SK-N-MC (cell line): Measurements from ENCODE around the gene IFIT5.
A peak's percentile ranks its signal among the peaks of the same experiment; 100 is the strongest.

ENCODE experiments used
- DNase-seq: peaks from one replicate; pipeline ENCODE4 v3.0.0-alpha.2; 2011; ENCODE audit warnings: low read depth, low spot score
- H3K27ac ChIP-seq: fragments of 200-600 bp; sonication (generic); 2 replicates; pipeline ENCODE4 v1.5.1; 2016; ENCODE audit warnings: mixed run types
- H3K36me3 ChIP-seq: fragments of 200-600 bp; sonication (generic); 2 replicates; pipeline ENCODE4 v1.6.1; 2017; ENCODE audit warnings: antibody characterized with exemption, low read length, mixed read lengths; ENCODE audit not compliant: insufficient read depth
- H3K4me3 ChIP-seq: fragments of 200-600 bp; sonication (generic); 2 replicates; pipeline ENCODE4 v1.5.1; 2016
- H3K9ac ChIP-seq: fragments of 200-600 bp; sonication (generic); 2 replicates; pipeline ENCODE4 v1.8.0; 2017; ENCODE audit warnings: mixed run types, mixed read lengths; ENCODE audit not compliant: insufficient read length
- H3K9me3 ChIP-seq: fragments of 200-600 bp; sonication (generic); 2 replicates; pipeline ENCODE4 v1.6.1; 2017; ENCODE audit warnings: low read depth, mild to moderate bottlenecking, antibody characterized with exemption, low read length, moderate library complexity, mixed read lengths
- EZH2 ChIP-seq: fragments of 200-600 bp; sonication (generic); IDR thresholded peaks from one replicate; pipeline ENCODE4 v1.6.1; 2017; ENCODE audit warnings: antibody characterized with exemption
- FOXP2 ChIP-seq: optimal IDR thresholded peaks from 2 replicates; pipeline ENCODE3; 2011; ENCODE audit warnings: mild to moderate bottlenecking, moderate library complexity; ENCODE audit not compliant: insufficient read depth; ENCODE audit errors: extremely low read length, control extremely low read depth
- POLR2AphosphoS5 ChIP-seq: IDR thresholded peaks from 2 replicates; pipeline ENCODE4 v1.6.1; 2012; ENCODE audit warnings: mild to moderate bottlenecking, low read depth, low read length, borderline replicate concordance

The IFIT5 gene, protein sequence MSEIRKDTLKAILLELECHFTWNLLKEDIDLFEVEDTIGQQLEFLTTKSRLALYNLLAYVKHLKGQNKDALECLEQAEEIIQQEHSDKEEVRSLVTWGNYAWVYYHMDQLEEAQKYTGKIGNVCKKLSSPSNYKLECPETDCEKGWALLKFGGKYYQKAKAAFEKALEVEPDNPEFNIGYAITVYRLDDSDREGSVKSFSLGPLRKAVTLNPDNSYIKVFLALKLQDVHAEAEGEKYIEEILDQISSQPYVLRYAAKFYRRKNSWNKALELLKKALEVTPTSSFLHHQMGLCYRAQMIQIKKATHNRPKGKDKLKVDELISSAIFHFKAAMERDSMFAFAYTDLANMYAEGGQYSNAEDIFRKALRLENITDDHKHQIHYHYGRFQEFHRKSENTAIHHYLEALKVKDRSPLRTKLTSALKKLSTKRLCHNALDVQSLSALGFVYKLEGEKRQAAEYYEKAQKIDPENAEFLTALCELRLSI

GRCh38 chr10:89414146-89414878, at the start of gene IFIT5:
Gene IFIT5 (plus strand): TSS chr10:89414568. CDS start chr10:89414799, 231 bp downstream.
- H3K9ac ChIP-seq = peak within 1 kb of the TSS; percentile 72
- no peak within 1 kb of the TSS for H3K27ac ChIP-seq
- H3K4me3 ChIP-seq = peak within 1 kb of the TSS; percentile 83
- no peak for DNase-seq
- H3K9me3 ChIP-seq = no peaks in the 10 kb centered on the region
- H3K36me3 ChIP-seq = no peaks in the 10 kb centered on the region
- TF ChIP-seq POLR2AphosphoS5 = no peak
- TF ChIP-seq EZH2 = no peak
- no peak for TF ChIP-seq FOXP2

DNA sequence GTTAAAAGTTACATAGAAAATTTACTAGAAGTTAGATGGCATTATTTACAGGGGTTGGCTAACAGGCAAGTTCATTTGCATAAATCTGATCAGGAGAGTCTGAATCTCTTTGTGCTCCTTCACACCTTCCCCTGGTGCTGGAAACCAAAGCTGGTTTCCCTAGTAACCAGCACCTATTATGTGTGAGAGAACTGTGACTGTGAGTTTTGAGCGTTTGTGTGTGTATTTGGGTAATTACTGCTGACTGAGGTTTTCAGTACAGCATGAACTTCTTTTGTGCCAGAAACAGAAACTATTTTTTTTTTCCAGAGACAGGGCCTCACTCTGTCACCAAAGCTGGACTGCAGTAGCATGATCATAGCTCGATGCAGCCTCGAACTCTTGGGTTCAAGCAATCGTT, 46.8 kb upstream of the IFIT5 start:
- Histone ChIP-seq H3K4me3 (no peak overlapping the region), H3K9me3 (no peaks in the 10 kb centered on the region), H3K36me3 (no peaks in the 10 kb centered on the region), H3K9ac (no peak overlapping the region), H3K27ac (no peak overlapping the region)
- no peak for DNase-seq
- TF ChIP-seq POLR2AphosphoS5 = no peak
- TF ChIP-seq FOXP2 = no peak
- TF ChIP-seq EZH2 = no peak

DNA sequence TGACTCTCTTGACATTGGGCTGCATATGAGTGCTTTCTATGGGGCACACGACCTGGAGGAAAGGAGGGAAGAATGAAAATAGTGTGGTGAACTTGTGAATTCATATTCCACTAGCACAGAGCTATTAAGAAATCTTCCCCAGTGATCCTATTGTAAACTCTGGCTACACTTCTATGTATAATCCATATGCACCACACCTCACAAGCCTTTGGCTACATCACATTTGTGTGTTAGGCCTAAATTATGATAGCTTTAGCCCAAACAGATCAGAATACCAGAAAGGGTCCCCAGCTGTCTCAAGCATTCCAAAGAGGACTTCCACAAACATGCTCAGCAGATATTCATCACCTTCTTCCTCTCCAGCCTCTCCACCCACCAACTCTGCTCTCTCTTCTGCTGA, 46.2 kb upstream of the IFIT5 start:
- no peak for DNase-seq
- Histone ChIP-seq H3K36me3 (no peaks in the 10 kb centered on the region), H3K4me3 (no peak overlapping the region), H3K9me3 (no peaks in the 10 kb centered on the region), H3K9ac (no peak overlapping the region), H3K27ac (no peak overlapping the region)
- TF ChIP-seq POLR2AphosphoS5 (no peak), FOXP2 (no peak), EZH2 (no peak)

DNA sequence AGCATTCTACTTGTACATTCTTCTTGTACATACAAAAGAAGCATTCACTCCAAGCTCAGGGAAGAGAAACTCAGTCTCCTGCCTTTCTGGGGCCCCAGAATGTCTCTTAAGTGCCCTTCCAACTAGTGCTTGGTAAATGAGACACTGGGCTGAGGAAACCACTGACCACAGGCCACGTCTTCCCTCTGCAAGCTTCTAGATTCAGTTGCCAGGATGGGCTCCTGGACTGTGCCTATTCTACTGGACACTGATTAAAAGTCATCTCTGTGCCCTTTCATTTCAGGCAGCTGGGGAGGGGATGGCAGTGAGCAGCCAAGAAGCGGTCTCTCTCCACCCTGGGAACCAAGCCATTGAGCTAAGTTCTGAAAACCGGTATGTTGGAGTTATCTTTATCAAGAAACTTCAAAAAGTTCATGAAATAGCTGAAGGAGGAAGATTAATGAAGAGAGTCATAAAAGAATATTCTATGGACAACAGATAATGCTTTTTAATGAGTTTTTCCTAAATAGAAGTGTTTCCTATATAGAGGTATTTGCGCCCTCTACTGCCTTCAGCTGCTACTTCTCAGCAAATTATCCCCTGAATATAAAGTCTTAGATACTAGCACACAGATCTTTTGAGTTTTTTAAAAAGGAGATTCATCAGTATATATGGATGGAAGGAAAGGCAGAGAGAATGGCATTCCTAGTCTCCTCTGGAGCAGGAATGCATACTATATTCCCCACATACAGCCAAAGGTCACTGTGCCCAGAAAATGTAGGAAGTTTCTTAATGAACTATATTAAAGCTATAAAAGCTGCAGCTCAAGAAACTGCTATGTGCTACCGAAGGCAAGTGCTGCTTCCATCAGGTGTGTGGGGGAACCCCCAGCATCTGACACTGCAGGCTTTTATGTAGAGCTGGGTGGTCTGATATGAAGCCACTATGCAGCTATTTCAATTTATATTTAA, 44.9 kb upstream of the IFIT5 start:
- no peak for DNase-seq

DNA sequence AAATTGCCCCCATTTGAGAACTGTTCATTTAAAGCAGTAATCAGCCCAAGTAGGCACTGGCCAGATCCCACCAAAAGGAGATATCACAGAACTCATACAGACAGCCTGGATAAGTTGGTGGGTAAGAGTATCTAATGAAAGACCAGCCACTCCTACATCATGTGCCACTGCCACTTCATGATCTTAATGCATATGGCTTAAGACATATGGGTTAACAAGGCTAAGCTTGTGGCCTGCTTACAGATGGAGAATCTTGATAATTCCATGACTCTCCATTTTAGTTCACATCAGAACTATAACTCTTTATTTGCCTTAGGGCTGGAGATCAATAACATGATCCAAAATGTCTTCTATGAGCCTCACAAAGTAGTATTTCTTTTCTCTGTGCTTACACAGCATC, 43.3 kb upstream of the IFIT5 start:
- Histone ChIP-seq H3K27ac (no peak overlapping the region), H3K4me3 (no peak overlapping the region), H3K9ac (no peak overlapping the region), H3K9me3 (no peaks in the 10 kb centered on the region), H3K36me3 (no peaks in the 10 kb centered on the region)
- TF ChIP-seq POLR2AphosphoS5 = no peak
- no peak for TF ChIP-seq FOXP2
- TF ChIP-seq EZH2 = no peak
- DNase-seq = no peak

More for the DNA sequence above, 44.9 kb upstream of the IFIT5 start:
- no peaks in the 10 kb centered on the region for H3K9me3 ChIP-seq
- no peak overlapping the region for H3K9ac ChIP-seq
- H3K27ac ChIP-seq = no peak overlapping the region
- H3K36me3 ChIP-seq = no peaks in the 10 kb centered on the region
- TF ChIP-seq FOXP2 (no peak), EZH2 (no peak), POLR2AphosphoS5 (no peak)
- H3K4me3 ChIP-seq = no peak overlapping the region

DNA sequence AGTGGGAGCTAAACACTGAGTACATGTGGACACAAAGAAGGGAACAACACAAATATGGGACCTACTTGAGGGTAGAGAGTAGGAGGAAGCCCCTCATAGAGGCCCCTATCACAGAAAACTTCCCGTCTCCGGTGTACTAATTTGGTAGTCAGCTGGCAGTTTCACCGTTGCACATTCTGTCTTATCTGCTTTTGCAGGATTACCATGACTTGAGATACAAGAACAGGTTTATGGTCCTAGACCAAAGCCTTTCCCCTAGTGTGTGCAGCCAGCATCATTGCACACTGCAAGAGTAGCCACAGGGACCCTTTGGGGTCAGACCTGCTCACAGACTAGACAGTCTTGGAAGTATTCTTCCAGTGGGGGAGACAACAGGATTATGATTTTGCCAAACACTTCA, 42.4 kb upstream of the IFIT5 start:
- Histone ChIP-seq H3K9ac (no peak overlapping the region), H3K4me3 (no peak overlapping the region), H3K27ac (no peak overlapping the region), H3K36me3 (no peaks in the 10 kb centered on the region), H3K9me3 (no peaks in the 10 kb centered on the region)
- TF ChIP-seq FOXP2 (no peak), EZH2 (no peak), POLR2AphosphoS5 (no peak)
- DNase-seq = no peak

DNA sequence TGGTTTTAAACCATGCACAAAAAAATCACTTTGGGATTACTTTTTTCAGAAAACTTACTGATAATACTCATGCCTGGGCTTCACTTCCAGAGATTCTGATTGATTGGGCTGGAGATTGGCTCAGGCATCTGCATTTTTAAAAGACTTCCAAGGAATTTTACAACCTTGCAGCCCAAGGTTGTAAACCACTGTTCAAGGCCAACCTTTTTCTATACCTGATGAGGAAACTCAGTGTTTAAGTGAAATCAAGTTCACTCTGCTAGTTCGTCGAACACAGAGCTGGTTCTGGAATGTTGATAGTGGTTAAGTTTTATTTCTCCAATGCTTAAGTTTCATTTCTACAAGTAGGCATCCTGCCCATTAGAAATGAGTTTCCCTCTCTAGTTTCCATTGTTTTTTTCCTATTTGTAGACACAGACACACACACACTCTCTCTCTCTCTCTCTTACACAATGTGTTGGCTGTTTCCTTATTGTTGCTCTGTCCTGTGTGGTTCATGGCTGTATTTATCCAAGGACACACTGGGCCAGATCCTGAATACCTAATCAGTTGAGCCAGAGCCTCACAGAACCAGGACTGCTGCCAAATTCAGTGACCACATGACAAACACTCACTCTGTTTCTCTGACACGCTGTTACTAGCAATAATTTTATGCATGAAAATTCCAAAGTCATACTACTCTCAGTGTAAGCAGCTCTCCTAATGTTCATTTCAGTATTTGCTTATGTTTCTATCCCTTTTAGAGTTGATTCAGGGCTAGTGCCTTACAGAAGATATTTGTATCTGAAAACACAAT, 40.3 kb upstream of the IFIT5 start:
- no peak for DNase-seq
- Histone ChIP-seq H3K36me3 (no peaks in the 10 kb centered on the region), H3K27ac (no peak overlapping the region), H3K4me3 (no peak overlapping the region), H3K9ac (no peak overlapping the region), H3K9me3 (no peaks in the 10 kb centered on the region)
- TF ChIP-seq FOXP2 (no peak), POLR2AphosphoS5 (no peak), EZH2 (no peak)
